A673 (cell line): ENCODE results near the gene ERC1. TPM values are rescaled to one million over a fixed set of nuclear protein-coding genes. Genes with fewer than 3 reads are reported as not detected.

ENCODE experiments used
- BruUV-seq: library from RNA; stranded (reverse); fragments of 400-500 nt; replicated peaks from 2 replicates; lab custom pipeline; 2021; lab: Mats Ljungman, UMichigan
- CTCF ChIA-PET: fragments of 300-600 bp; sonication (Branson Sonifier 250); formaldehyde crosslinking; loops from one replicate; lab custom pipeline; 2022; ENCODE audit warnings: antibody characterized with exemption; lab: Charles Lee
- POLR2A ChIA-PET: fragments of 300-600 bp; sonication (Branson Sonifier 250); formaldehyde crosslinking; loops from one replicate; lab custom pipeline; 2022; ENCODE audit warnings: antibody characterized with exemption; ENCODE audit not compliant: low non-redundant PET; lab: Charles Lee
- DNase-seq: peaks from one replicate; pipeline ENCODE4 v3.0.0-alpha.2; 2015; ENCODE audit warnings: low spot score
- H3K27ac ChIP-seq: fragments of 200-600 bp; sonication (generic); 2 replicates; pipeline ENCODE4 v1.5.1; 2016; ENCODE audit warnings: mixed run types, low read depth, mild to moderate bottlenecking, mixed read lengths, antibody characterized with exemption, low read length; ENCODE audit not compliant: poor library complexity, severe bottlenecking
- H3K27me3 ChIP-seq: fragments of 200-600 bp; sonication (generic); replicated peaks from 2 replicates; pipeline ENCODE4 v1.6.1; 2017; ENCODE audit warnings: mixed run types, low read depth, mild to moderate bottlenecking, mixed read lengths, antibody characterized with exemption, low read length; ENCODE audit not compliant: insufficient read depth, poor library complexity
- H3K36me3 ChIP-seq: fragments of 200-600 bp; sonication (generic); 2 replicates; pipeline ENCODE4 v1.6.1; 2016; ENCODE audit warnings: mixed run types, mild to moderate bottlenecking, mixed read lengths, antibody characterized with exemption, low read length; ENCODE audit not compliant: insufficient read depth, poor library complexity, severe bottlenecking
- H3K4me1 ChIP-seq: fragments of 200-600 bp; sonication (generic); 2 replicates; pipeline ENCODE4 v1.6.1; 2017; ENCODE audit warnings: mixed run types, mild to moderate bottlenecking, mixed read lengths, antibody characterized with exemption, low read length; ENCODE audit not compliant: insufficient read depth, poor library complexity, severe bottlenecking
- H3K4me3 ChIP-seq: fragments of 200-600 bp; sonication (generic); 2 replicates; pipeline ENCODE4 v1.5.1; 2016; ENCODE audit warnings: low read depth, mixed run types, mild to moderate bottlenecking, mixed read lengths, low read length; ENCODE audit not compliant: poor library complexity, severe bottlenecking
- H3K9me3 ChIP-seq: fragments of 200-600 bp; sonication (generic); 2 replicates; pipeline ENCODE4 v1.6.1; 2016; ENCODE audit warnings: mixed run types, low read depth, mild to moderate bottlenecking, mixed read lengths, antibody characterized with exemption, low read length; ENCODE audit not compliant: poor library complexity, severe bottlenecking
- CTCF ChIP-seq: fragments of 300-800, 200-600 bp; sonication (generic); conservative IDR thresholded peaks from 2 replicates; pipeline ENCODE4 v1.5.1; 2017; ENCODE audit warnings: low read depth, mild to moderate bottlenecking, antibody characterized with exemption, low read length, moderate library complexity, mixed read lengths
- EZH2 ChIP-seq: fragments of 200-600 bp; sonication (generic); IDR thresholded peaks from 2 replicates; pipeline ENCODE4 v1.6.1; 2017; ENCODE audit warnings: borderline replicate concordance, low read depth, mild to moderate bottlenecking, mixed read lengths, antibody characterized with exemption, low read length; ENCODE audit not compliant: poor library complexity, severe bottlenecking
- intact Hi-C: fragments of 100-400 bp; cut with micrococcal nuclease; formaldehyde crosslinking; loops from one replicate; pipeline ENCODE4 v1.10.0; 2022; ENCODE audit not compliant: unreplicated experiment
- total RNA-seq: library from RNA; stranded (reverse); gene quantifications from 2 replicates; pipeline ENCODE4 v1.2.3, GENCODE V29; 2021

Gene ERC1
- total RNA-seq, 1 experiment from 2014 or later, result 60.7 TPM

- Histone ChIP-seq H3K4me3 (no peak overlapping the region), H3K9me3 (peaks cover 18% of the 10 kb centered on the region), H3K27me3 (no peaks in the 10 kb centered on the region), H3K36me3 (no peaks in the 10 kb centered on the region), H3K27ac (no peak overlapping the region), H3K4me1 (no peaks in the 10 kb centered on the region)
- no TSS peak for BruUV-seq
- no peak for DNase-seq
- intact Hi-C loops, result no loop called here
- TF ChIP-seq CTCF (no peak), EZH2 (no peak)
- ChIA-PET CTCF (no interaction called here), POLR2A (no interaction called here)
Observed at GRCh38 chr12:1064317-1064716, 73.3 kb downstream of the ERC1 start.

GRCh38 chr12:1065629-1066028 is 74.6 kb downstream of the ERC1 start:
- intact Hi-C loops, result no loop called here
- ChIA-PET POLR2A (no interaction called here), CTCF (no interaction called here)
- no peak for DNase-seq
- Histone ChIP-seq H3K27me3 (no peaks in the 10 kb centered on the region), H3K9me3 (peaks cover 13% of the 10 kb centered on the region), H3K4me3 (no peak overlapping the region), H3K27ac (no peak overlapping the region), H3K4me1 (no peaks in the 10 kb centered on the region), H3K36me3 (no peaks in the 10 kb centered on the region)
- no TSS peak for BruUV-seq
- TF ChIP-seq CTCF (no peak), EZH2 (no peak)

GRCh38 chr12:1069846-1070245 is 78.8 kb downstream of the ERC1 start:
- CTCF ChIA-PET, result no interaction called here
- POLR2A ChIA-PET, result interaction anchor here (0.7 kb wide), 1 partner anchor 81 kb away, joined by 4 read pairs; no protein-coding TSS in a partner anchor
- Histone ChIP-seq H3K27me3 (no peaks in the 10 kb centered on the region), H3K4me1 (peaks cover 6% of the 10 kb centered on the region), H3K4me3 (no peak overlapping the region), H3K27ac (no peak overlapping the region), H3K9me3 (no peaks in the 10 kb centered on the region), H3K36me3 (no peaks in the 10 kb centered on the region)
- intact Hi-C loops, result no loop called here
- BruUV-seq, result no TSS peak
- no peak for TF ChIP-seq CTCF
- TF ChIP-seq EZH2, result no peak
- no peak for DNase-seq
